Ascending aorta (tissue), 2 donors: ENCODE data around the gene GABRG3. TPM values are rescaled to one million over a fixed set of nuclear protein-coding genes. Genes with fewer than 3 reads are reported as not detected.

Source experiments
- DNase-seq, 2 donors: peaks; one replicate each; pipeline ENCODE4 v3.0.0-alpha.2; 2019; ENCODE audit warnings: low spot score in 2 of 2
- H3K27ac ChIP-seq, 2 donors: fragments of 200-600 bp; sonication (generic); one replicate each; pipeline ENCODE4 v1.5.1; 2016 to 2017; ENCODE audit warnings: mild to moderate bottlenecking in 1 of 2
- H3K27me3 ChIP-seq: fragments of 200-600 bp; sonication (generic); one replicate; pipeline ENCODE4 v1.5.1; 2017
- H3K36me3 ChIP-seq, 2 donors: fragments of 200-600 bp; sonication (generic); one replicate each; pipeline ENCODE4 v1.5.1; 2016
- H3K4me1 ChIP-seq, 2 donors: fragments of 200-600 bp; sonication (generic); one replicate each; pipeline ENCODE4 v1.5.1; 2016 to 2017; ENCODE audit warnings: mild to moderate bottlenecking in 1 of 2
- H3K4me3 ChIP-seq, 2 donors: fragments of 200-600 bp; sonication (generic); one replicate each; pipeline ENCODE4 v1.5.1; 2016 to 2017; ENCODE audit warnings: mild to moderate bottlenecking in 1 of 2
- H3K9me3 ChIP-seq, 2 donors: fragments of 200-600 bp; sonication (generic); one replicate each; pipeline ENCODE4 v1.5.1; 2016
- intact Hi-C: fragments of 100-400 bp; cut with DNase I; formaldehyde crosslinking; loops from one replicate; pipeline ENCODE4 v1.15.1; 2023
- total RNA-seq: library from RNA; depleted of rRNA; stranded (reverse); fragments of >200 nt; gene quantifications from one replicate; pipeline ENCODE4 v1.1.0, GENCODE V29; 2016
- TF ChIP-seq, protein P1 (sequence below), 3 experiments: fragments of 200-600 bp in 2 of 3; fragments of 450-650 bp in 1 of 3; sonication (generic) in 2 of 3; IDR thresholded peaks; one replicate each; pipeline ENCODE4 v1.5.1; 2016 to 2019; ENCODE audit warnings: antibody characterized with exemption in 3 of 3, mild to moderate bottlenecking in 1 of 3, moderate library complexity in 1 of 3

Gene GABRG3
- total RNA-seq, 1 donor from 2014 or later, result not detected

- no peaks in the 10 kb centered on the region for H3K4me1 ChIP-seq
- H3K9me3 ChIP-seq, result no peaks in the 10 kb centered on the region
- intact Hi-C loops, result no loop called here
- H3K27ac ChIP-seq, result no peak overlapping the region
- no peaks in the 10 kb centered on the region for H3K36me3 ChIP-seq
- H3K27me3 ChIP-seq, result no peaks in the 10 kb centered on the region
- no peak for DNase-seq
- TF ChIP-seq, protein P1, sequence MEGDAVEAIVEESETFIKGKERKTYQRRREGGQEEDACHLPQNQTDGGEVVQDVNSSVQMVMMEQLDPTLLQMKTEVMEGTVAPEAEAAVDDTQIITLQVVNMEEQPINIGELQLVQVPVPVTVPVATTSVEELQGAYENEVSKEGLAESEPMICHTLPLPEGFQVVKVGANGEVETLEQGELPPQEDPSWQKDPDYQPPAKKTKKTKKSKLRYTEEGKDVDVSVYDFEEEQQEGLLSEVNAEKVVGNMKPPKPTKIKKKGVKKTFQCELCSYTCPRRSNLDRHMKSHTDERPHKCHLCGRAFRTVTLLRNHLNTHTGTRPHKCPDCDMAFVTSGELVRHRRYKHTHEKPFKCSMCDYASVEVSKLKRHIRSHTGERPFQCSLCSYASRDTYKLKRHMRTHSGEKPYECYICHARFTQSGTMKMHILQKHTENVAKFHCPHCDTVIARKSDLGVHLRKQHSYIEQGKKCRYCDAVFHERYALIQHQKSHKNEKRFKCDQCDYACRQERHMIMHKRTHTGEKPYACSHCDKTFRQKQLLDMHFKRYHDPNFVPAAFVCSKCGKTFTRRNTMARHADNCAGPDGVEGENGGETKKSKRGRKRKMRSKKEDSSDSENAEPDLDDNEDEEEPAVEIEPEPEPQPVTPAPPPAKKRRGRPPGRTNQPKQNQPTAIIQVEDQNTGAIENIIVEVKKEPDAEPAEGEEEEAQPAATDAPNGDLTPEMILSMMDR (IDR thresholded peaks at IDR 0.05), result no peak
- no peak overlapping the region for H3K4me3 ChIP-seq
These were observed 564.6 kb downstream of the GABRG3 start for GRCh38 chr15:27535445-27536129.

GRCh38 chr15:27538325-27538724 is 567.3 kb downstream of the GABRG3 start:
- Histone ChIP-seq H3K9me3 (no peaks in the 10 kb centered on the region), H3K4me3 (no peak overlapping the region), H3K36me3 (no peaks in the 10 kb centered on the region), H3K4me1 (no peaks in the 10 kb centered on the region), H3K27ac (no peak overlapping the region), H3K27me3 (no peaks in the 10 kb centered on the region)
- intact Hi-C loops, result no loop called here
- DNase-seq, result no peak
- TF ChIP-seq, protein P1 (IDR thresholded peaks at IDR 0.05), result no peak

DNA sequence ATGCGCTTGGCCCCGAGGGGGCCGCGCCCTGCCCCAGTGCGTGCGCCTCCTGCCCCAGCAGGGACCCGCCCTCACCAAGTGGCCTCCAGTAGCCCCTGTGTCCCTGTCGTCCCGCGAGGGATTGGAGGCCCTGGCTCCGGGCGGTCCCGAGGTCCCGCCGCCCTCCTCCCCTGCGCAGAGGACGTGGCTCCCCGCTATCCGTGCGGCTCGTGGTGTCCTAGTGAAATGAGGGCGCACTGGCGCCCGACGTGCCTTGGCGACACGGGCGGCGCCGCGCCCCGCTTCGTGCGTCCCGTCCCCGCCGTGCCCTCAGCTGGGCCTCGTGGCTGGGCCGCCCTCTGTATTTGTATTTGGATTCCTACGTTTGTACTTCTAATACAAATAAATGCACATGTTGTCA is 570.6 kb downstream of the GABRG3 start:
- no peaks in the 10 kb centered on the region for H3K36me3 ChIP-seq
- no peaks in the 10 kb centered on the region for H3K9me3 ChIP-seq
- no peak for DNase-seq
- no peaks in the 10 kb centered on the region for H3K4me1 ChIP-seq
- H3K27ac ChIP-seq, result no peak overlapping the region
- TF ChIP-seq, protein P1 (IDR thresholded peaks at IDR 0.05), result no peak
- H3K27me3 ChIP-seq, result no peaks in the 10 kb centered on the region
- intact Hi-C loops, result no loop called here
- H3K4me3 ChIP-seq, result no peak overlapping the region

GRCh38 chr15:27545494-27546255 is 574.7 kb downstream of the GABRG3 start:
- H3K9me3 ChIP-seq, result no peaks in the 10 kb centered on the region
- intact Hi-C loops, result no loop called here
- H3K4me1 ChIP-seq, result no peaks in the 10 kb centered on the region
- H3K4me3 ChIP-seq, result no peak overlapping the region
- no peaks in the 10 kb centered on the region for H3K36me3 ChIP-seq
- no peak overlapping the region for H3K27ac ChIP-seq
- H3K27me3 ChIP-seq, result no peaks in the 10 kb centered on the region
- TF ChIP-seq, protein P1 (IDR thresholded peaks at IDR 0.05), result no peak
- DNase-seq, result no peak

- H3K36me3 ChIP-seq, result no peaks in the 10 kb centered on the region
- H3K27me3 ChIP-seq, result no peaks in the 10 kb centered on the region
- no peak overlapping the region for H3K4me3 ChIP-seq
- H3K9me3 ChIP-seq, result no peaks in the 10 kb centered on the region
- H3K27ac ChIP-seq, result no peak overlapping the region
- intact Hi-C loops, result no loop called here
- H3K4me1 ChIP-seq, result no peaks in the 10 kb centered on the region
- DNase-seq, result no peak
- TF ChIP-seq, protein P1 (IDR thresholded peaks at IDR 0.05), result no peak
These were observed 578.8 kb downstream of the GABRG3 start for GRCh38 chr15:27549746-27550145.
